GM18498 (cell line): ENCODE results near the gene ESPN.
"Not testable (repeated sequence)": the region's sequence is repeated elsewhere in the genome, so short reads cannot be mapped to it uniquely, and the experiment has no call there.

Experiments
- ATAC-seq: cut with Tn5 transposase; IDR thresholded peaks from one replicate; pipeline ENCODE4 v1.9.1; 2021; ENCODE audit warnings: mild to moderate bottlenecking, moderate library complexity; ENCODE audit not compliant: unreplicated experiment

The ESPN gene

DNA sequence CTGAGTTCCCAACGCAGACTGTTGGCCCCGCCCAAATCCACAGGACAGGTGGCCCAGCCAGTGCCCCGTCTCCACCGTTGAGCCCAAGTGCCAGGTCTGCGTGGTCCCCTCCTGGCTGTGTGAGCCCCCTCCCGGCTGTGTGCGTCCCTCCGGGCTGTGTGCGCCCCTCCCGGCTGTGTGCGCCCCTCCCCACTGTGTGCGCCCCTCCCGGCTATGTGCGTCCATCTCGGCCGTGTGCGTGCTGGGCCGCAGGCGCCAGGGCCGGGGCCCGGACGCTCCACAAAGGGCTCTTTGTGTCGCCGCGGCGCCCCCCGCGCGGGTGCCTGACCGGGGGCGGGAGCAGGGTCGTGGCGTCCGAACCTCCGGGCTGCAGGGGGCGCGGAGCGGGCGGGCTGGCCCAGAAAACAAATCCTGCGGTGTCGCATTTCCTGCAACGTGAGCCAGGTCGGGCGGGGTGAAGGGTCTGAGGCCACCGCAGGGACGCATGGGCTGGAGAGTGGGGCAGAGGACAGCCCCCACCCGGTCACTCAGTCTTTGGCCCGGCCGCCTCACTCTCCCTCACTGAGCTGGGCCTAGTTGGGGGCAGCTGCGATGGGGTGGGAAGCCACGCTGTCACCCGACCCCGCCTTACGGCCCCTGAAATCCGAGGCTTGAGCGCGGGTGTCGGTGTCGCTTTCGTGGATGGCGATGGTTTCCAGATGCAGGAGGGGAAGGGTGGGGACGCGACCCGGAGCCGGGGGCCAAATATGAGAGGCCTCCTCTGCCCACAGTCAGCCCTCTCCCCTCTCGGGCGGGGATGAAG is 22.6 kb downstream of the ESPN start:
- no peak for ATAC-seq

DNA sequence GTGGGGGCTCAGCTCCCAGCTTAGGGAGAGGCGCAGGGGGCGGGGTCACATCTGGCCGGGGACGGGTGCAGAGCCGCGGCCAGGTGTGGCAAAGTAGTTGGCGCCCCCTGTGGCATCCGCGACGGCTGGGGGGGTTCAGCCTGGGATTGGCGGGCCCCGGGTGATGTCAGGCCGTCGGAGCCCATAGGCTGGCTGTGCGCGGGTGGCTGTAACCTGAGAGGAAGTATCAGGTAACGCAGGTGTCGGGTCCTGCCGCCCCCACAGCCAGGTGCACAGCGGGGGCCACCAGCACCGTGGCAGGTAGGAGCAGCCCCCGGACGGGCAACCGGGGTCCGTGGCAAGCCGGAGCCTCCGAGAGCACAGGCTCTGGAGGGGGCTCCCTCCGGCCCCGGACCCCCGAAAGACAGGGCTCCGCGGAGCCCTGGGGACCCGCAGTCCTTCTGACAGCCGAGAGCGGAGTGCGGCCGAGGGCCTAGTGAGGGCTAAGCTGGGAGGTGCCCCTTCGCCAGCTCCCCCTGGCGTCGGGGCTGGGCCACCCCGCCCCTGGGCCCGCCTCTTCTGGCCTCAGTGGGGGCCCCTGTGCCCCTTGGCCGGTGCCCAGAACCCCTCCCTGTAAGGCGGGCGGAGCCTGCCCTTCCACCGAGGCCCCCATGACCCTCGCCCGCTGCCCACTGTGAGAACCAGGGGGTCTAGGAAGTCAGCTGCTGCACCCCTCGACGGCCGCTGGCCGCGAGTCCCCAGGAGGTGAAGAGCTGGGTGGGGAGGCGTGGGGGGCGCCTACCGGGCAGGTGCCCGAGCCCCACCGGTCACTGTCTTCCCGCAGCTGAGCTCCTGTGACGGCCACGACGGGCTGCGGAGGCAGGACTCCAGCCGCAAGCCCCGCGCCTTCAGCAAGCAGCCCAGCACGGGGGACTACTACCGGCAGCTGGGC is 23.5 kb downstream of the ESPN start:
- no peak for ATAC-seq

DNA sequence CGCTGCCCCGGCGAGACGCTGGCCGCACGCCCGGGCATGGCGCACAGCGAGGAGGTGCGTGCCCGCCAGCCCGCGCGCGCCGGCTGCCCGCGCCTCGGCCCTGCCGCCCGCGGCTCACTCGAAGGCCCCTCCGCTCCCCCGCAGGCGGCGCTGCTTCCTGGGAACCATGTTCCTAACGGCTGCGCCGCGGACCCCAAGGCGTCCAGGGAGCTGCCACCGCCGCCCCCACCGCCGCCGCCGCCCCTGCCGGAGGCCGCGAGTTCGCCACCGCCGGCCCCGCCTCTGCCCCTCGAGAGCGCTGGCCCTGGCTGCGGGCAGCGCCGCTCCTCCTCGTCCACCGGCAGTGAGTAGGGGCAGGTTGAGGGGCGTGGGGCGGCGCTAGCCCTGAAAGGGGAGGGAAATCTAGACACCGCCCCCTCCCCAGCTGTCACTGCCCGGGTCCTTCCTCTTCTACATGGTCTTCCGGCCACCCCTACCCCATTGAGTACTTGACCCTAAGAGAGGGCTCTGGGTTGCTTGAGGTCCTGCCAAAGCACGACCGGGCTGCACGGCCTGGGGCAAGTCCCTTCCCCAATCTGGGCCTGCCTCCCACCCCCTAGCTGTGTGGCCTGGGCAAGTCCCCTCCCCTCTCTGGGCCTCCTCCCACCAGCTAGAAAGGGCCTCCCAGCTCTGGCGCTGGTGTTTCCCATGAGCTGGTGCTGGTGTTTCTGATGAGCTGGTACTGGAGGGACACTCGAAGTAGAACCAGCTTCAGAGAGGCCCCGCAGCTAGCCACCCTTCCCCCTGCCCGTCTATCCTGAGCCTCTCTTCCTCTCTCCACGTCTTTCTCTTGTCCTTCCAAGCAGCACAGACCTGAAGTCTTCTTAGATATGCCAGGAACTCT is 24.4 kb downstream of the ESPN start:
- ATAC-seq: no peak

DNA sequence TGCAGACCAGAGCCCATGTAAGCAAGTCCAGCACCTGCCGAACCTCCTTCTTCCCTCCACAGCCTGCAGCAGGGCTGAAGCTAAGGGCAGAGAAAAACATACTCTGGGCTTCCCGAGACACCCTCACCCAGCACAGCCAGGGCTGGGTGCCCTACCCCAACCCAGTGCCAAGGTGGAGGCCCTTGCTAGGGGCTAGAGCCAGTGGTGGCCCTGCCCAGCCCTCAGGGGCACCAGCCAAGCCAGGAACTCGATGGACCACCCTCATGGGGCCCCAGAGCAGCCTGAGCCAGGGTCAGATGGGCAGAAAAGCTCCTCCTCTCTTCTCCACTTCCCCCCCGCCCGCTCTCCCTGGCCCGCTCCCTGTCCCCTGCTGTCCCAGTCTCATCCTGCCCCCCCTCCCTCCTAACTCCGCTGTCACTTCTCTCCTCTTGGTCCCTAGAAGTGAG is 25.5 kb downstream of the ESPN start:
- no peak for ATAC-seq

DNA sequence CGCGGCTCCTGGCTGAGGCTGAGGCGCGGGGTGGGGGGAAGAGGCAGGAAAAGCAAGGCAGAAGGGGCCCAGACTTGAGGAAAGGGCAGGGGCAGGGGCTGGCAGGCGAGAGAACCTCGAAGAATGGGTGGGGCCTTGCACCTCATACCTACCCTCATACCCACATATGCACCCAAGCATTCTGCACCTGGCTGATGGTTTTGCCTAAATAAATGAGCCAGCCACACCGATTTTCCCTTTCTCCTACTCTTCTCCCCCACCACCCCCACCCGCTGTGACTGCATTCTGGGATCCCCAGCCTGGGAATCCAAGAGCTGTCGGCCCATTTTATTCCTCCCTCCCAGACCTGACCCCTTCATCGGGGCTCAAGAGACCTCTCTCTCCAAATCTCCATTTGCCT is 25.9 kb downstream of the ESPN start:
- ATAC-seq: not testable (repeated sequence)

DNA sequence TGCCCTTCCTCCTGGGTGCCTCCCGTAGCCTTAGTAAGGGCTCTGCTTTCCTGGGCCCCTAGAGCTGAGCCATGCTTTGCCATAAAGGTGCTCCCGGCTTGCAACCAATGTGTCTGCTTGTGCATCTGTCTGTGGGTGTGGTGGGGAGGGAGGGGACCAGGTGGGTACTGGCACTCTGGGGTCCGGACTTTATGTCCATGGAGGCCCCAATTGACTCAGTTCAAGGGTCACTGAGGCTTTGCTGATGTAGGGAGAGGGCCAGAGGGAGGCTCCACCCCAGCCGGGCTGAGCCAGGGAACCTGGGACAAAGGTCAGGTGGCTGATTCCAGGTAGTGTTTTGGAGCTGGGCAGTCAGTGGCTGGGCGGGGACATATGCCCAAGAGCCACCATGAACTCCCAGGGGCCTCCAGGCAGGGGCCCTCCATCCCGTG is 26.4 kb downstream of the ESPN start:
- no peak for ATAC-seq

DNA sequence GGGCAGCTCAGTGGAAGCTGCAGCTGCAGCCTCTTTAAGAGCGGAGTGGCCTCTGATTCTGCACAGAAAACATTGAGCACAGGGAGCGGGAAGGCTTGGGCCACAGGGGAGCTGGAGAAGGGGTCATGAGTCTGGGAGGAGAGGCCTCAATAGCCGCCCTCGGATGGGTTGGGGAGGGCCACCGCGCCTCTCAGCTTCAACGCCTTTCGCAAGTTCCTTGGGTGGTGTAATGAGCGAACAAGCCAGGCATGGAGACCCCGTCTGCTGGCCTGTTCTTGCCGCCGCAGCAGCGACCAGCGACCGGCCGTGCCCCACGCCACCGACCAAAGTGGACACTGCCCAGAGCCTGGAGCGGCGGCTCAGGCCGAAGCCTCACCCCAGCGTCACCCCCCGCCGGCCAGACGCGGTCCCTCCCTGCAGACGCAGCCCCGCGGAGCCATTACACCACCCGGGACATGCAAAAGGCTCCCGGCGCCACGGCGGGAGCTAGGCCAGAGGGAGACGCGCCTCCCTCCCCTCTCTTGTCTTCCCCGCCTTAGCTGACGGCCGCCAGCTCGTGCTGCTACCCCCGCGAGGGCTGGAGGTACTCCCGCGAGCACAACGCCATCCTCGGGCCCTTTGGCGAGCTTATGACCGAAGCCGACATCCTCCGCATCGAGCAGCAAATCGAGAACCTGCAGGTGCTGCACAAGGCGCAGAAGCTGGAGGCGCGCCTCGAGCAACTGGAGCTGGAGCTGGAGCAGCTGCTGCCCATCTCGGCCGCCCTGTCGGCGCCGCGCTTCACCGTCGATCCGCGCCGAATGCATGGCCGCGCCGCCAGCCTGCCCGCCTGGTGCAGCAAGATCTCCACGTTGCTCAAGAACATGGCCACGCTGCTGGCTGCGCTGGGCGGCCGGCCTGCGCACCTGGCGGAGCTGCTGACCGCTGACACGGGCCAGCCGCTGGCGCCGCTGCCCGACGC is 29.6 kb downstream of the ESPN start:
- not testable (repeated sequence) for ATAC-seq

DNA sequence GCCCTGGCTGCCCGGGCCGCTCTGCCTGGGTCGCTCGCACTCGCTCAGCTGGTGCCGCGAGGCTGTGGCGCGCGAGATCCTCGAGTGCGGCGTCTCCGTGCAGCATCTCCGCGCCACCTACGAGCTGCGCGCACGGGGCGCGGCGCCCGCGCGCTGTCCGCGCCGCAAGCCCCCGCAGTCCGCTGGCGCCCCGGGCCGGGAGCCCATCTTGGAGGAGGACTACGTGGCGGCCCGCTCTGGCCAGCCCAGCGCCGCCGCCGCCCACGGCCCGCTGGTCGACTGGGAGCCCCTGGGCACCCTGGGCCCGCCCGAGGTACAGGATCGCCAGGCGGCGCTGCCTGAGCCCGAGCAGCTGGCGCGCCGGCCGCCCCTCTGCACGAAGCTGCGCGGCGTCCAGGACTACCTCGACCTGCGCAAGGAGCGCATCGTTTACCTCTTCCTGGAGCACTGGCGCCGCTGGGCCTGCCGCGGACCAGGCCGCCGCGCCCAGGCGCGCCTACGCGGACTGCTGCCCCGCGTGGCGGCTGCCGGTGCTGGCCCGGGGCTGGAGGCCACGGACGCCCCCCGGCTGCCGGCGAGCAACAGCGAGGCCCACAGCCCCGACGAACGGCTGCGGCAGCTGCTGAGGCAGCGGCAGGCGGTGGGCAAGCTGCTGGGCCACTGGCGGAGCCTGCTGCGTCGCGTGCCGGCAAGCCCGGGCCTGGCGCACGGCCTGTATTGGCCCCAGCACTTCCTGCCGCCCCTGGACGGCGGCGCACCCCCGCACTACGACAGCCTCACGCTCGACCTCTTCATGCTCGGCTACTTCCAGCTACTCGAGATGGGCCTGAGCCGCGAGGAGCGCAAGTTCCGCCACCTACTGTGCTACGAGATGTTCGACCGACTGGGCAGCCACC is 30.5 kb downstream of the ESPN start:
- no peak for ATAC-seq

DNA sequence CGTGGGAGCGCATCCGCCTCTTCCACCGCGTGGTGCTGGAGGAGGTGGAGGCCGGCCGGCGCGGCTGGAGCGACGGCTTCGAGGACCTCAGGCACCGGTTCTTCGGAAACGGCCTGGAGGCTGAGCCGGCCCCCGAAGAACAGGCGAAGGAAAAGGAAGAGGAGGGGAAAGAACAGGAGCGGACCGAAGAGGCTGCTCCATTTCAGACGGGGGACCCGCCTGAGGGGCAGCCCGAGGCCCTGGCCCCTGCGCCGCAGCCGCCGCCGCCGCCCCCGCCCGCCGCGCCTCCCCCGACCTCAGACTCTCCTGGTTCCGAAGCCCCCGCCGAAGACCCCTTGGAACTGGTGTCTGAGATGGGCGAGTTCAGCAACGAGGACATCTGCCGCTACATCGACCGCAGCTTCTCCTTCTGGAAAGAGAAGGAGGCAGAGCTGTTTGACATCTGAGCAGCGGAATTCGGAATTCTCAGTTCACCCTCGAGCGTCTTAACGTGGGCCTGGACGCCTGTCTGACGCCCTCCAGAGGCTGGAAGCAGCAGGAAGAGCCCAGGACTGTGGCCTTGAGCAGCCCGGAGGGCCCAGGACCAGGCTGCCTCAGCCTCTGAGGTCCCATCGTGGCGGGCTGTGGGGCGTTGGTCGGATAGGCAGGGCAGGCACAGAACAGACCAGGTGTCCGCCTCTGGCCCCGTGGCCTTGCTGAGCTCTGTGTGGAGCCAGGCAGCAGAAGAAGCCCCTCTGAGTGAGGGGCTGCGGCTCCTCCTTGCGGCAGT is 31.4 kb downstream of the ESPN start:
- ATAC-seq: not testable (repeated sequence)

DNA sequence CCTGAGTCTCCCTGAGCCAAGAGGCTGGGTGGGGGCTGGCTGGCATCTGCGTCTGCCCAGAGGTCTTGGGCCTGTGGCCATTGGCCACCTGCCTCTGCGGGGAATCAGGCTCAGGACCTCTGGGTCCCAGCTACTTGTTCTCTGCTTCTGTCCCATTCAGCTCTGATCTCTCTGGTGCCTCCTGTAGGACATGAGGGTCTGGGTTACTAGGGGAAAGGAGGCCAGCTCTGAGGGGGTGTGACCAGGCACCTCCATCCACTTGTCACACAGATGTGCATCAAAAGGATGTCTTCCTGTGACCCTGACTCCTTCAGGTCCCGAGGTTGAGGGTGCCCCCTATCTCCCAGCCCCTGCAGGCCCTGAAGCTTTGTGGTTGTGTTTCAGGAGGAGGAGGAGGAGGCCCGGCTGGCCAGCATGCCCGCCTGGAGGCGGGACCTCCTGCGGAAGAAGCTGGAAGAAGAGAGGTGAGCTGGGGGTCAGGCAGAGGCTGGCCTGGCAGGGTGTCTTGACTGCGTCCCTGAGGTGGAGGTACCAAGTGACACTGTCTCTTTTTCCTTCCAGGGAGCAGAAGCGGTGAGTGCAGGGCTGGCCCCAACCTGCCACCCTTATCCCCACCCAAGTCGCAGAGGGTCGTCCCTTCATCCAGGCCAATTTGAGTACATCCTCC is 32.4 kb downstream of the ESPN start:
- ATAC-seq: no peak

DNA sequence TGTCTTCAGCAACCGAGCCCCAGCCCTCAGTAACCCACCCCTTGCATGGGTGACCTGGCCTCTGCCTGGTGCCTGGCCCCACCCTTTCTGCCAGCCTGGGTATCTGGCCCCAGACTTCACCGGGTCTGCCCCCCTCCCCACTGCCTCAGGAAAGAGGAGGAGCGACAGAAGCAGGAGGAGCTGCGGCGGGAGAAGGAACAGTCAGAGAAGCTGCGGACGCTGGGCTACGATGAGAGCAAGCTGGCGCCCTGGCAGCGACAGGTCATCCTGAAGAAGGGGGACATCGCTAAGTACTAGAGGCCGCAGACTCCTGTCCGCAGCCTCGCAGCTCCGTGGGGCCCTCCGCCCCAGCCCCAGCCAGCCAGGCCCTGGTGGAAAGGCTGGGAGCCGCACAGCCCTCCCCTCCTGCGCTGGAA is 35.3 kb downstream of the ESPN start:
- ATAC-seq: no peak

DNA sequence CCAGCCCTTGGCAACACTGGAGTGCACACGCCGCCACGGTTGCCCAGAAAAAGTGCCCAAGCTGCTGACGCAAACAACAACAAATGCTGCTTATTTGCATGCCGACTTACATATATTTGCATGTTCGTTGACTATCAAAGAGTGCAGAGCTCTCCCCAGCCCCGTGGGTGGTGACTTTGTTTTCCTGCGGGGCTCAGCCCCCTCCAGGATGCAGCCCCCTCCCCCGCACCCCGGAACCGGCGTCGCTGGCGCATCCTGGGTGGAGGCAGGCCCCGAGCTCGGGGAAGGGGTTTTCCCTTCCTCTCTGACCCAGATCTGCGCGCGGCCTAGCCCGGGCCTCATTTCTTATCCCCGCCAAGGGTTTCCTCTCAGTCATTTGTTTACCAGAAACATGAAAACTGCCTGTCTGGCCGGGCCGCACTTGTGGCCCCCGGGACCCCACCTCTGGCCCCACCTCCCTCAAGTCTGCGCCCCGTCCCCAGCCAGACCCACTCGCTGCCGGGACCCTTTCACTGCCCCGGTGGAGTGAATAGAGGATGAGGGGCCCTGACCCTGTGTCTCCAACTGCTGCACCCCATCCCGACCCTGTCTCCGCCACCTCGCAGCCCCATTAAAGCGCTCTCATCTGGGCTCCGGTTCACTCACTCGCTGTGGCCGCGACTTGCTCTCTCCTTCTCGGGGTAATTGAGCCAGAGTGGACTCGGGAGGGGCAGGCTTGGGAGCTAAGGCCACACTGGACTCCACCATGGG is 35.9 kb downstream of the ESPN start:
- no peak for ATAC-seq

DNA sequence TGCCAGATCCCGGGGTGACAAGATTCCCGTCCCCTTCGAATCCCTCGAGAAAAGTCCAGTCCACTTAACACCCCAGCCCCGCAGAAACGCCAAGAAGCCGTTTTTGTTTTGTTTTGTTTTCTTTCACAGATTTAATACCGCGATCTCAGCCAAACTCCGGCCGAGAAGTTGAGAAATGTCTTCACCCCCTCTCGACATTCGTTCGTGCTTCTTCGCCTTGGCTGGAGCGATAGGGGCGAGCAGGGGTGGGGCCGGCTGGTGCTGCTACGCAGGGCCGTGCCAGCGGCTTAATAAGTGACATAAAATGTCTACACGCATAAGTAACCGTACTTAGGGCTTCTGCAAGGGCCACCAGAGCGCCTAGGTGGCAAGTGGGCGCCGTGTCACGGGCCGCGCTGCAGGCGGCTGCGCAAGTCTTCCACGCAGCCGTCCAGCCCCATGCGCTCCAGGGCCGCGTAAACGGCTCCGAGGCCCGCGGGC is 36.5 kb downstream of the ESPN start:
- ATAC-seq: no peak

DNA sequence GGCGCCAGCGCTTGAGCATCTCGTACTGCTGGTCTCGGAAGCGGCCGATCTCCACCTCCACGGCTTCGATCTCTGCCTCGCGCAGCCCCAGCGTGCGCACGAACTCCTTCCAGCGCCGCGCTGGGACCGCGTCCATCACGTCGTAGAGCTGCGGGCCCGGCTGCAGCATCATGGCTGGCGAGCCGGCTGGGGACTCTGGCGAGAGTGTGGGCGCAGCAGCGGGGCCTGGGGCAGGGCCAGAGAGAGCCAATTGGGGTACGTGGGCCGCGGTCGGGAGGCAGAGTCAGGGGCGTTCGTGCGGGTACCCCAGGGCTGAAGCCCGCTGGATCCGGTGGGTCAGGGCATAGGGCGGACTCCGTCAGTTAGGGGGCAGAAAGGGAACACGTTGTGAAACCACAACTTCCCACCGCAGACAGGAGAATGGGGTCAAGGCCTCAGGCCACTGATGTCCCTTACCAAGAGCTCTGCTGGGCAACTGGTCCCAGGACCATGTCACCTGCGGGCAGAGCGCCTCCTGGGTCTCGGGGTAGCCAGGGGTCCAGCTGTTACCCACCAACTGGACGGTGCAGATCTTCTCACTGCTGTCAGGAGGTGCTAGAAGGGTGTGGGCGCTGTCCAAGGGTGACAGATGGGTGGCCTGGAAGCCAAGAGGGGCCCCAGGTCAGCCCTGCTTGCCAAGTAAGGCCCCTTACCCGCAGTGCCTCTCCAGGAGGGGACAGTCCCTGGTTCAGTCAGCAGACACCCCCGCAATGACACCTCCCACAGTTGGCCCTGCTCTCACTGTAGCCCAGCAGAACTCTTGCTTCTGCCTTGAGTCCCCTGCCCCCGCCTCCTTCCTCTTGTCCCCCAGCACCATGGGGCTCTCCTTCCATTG is 37.2 kb downstream of the ESPN start:
- no peak for ATAC-seq

DNA sequence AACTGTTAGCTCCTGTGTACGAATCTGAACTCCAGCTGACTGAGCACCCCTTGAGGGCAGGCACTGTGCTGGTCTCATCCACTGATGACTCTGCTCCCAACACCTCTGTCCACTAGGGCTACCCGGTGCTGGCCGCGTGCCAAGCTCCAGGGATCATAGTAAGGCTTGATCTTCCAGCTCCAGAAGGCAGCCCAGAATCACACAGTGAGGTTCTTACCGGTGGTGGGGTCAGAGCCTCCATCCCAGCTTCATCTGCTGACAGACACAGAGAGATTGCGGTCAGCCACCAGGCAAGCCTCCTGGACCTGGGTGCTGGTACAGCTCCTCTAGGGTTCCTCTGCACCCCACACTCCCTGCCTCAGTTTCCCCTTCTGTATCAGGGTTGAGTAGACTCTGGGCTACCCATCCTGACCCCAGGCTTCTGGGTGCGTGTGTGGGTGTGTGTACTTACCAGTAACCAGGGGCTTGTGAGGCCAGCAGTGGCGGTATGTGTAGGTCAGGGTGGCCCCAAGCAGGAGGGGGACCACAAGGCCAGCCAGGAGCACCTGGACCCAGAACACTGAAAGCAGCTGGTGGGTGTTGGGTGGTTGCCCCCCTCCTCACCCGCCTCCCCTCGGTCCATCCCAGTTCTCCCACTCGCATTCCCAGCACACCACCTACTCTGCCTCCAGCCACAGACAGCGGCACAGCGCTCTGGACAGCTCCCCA is 38.0 kb downstream of the ESPN start:
- no peak for ATAC-seq
